ENCODE data around the gene LIPI. TPM values are rescaled to one million over a fixed set of nuclear protein-coding genes. Genes with fewer than 3 reads are reported as not detected.

LIPI gene
- total and polyA plus RNA-seq, 10 of the 15 experiments (the other 5 are each of a cell fraction or from before 2014, with no cell fraction given) = 0.05 to 0.32 (median 0.10) TPM; not detected in 5

- TF ChIP-seq SP1 (IDR thresholded peaks at IDR 0.05; ENCODE audit: low read depth, low read length) (no peak), MYB (IDR thresholded peaks at IDR 0.05; ENCODE audit: borderline replicate concordance, low read depth, low read length) (no peak), ZNF622 (IDR thresholded peaks at IDR 0.05) (no peak), YY1 (IDR thresholded peaks at IDR 0.05; ENCODE audit: low read depth, low read length) (no peak), RAD21 (IDR thresholded peaks at IDR 0.05; ENCODE audit: insufficient read depth, low read depth, low read length) (no peak), CHD4 (IDR thresholded peaks at IDR 0.05) (no peak)
Observed at GRCh38 chr21:14070049-14070893, 140.5 kb downstream of the LIPI start (continued).

- Histone ChIP-seq H3K9ac (ENCODE audit: control insufficient read depth, insufficient read depth, low read length) (no peak overlapping the region), H3K4me2 (ENCODE audit: control insufficient read depth, insufficient read depth) (no peak overlapping the region), H2AFZ (ENCODE audit: control insufficient read depth, low read depth, low read length) (no peak overlapping the region), H3K27ac (ENCODE audit: control insufficient read depth, insufficient read depth) (no peak overlapping the region), H4K20me1 (ENCODE audit: control insufficient read depth, insufficient read depth) (no peaks in the 10 kb centered on the region), H3K27me3 (replicated peaks in 1 of 2; ENCODE audit: control insufficient read depth in 2 of 2, insufficient read depth in 2 of 2, low read length in 1 of 2) (no peaks in the 10 kb centered on the region), H3K79me2 (ENCODE audit: control insufficient read depth, insufficient read depth, low read length) (no peaks in the 10 kb centered on the region), H3K4me1 (ENCODE audit: control insufficient read depth, insufficient read depth, low read length) (no peaks in the 10 kb centered on the region), H3K4me3 (no peak overlapping the region), H3K36me3 (ENCODE audit: control insufficient read depth in 2 of 2, insufficient read depth in 2 of 2, low read length in 1 of 2) (no peaks in the 10 kb centered on the region; a peak in 2 of 4 replicates), H3K9me3 (replicated peaks; ENCODE audit: control insufficient read depth, insufficient read depth, low read length) (peaks cover 1% of the 10 kb centered on the region; the same call in 1 of the 3 replicates)
- 100% methylated on average over 13 of the region's 29 CpGs for WGBS (ENCODE audit: insufficient coverage, insufficient replicate concordance, low lambda C conversion rate, missing lambda C conversion rate)
- CTCF ChIA-PET = no interaction called here
- SMC1A ChIA-PET (ENCODE audit: uncharacterized antibody, unreplicated experiment) = no interaction called here
- BruUV-seq (replicated peaks) = no TSS peak
- POLR2A ChIA-PET = no interaction called here
- intact Hi-C loops (cut with micrococcal nuclease; ENCODE audit: unreplicated experiment) (no loop called here), in situ Hi-C loops (cut with MboI) (no loop called here)
- no peak for DNase-seq (ENCODE audit: low read depth, low spot score)
- RAD21 ChIA-PET (ENCODE audit: unreplicated experiment) = no interaction called here
- no peak for ATAC-seq
- no peak for FAIRE-seq
- TF ChIP-seq SUZ12 (IDR thresholded peaks at IDR 0.05; ENCODE audit: unreplicated experiment) (no peak), TCF12 (IDR thresholded peaks at IDR 0.05; ENCODE audit: low read depth, low read length) (no peak), ELK1 (IDR thresholded peaks at IDR 0.05; ENCODE audit: low read depth, low read length) (no peak), SP1 (IDR thresholded peaks at IDR 0.05; ENCODE audit: low read depth, low read length) (no peak), ZBTB11 (CRISPR knock-in tag; IDR thresholded peaks at IDR 0.05) (no peak), CUX1 (IDR thresholded peaks at IDR 0.05; ENCODE audit: insufficient replicate concordance, low read depth, low read length) (no peak), MAX (IDR thresholded peaks at IDR 0.05; ENCODE audit: low read depth, low read length) (no peak)
Observed at GRCh38 chr21:14064296-14064645, 146.5 kb downstream of the LIPI start.
